ENCODE measurements around the gene TNIK.

Gene TNIK

DNA sequence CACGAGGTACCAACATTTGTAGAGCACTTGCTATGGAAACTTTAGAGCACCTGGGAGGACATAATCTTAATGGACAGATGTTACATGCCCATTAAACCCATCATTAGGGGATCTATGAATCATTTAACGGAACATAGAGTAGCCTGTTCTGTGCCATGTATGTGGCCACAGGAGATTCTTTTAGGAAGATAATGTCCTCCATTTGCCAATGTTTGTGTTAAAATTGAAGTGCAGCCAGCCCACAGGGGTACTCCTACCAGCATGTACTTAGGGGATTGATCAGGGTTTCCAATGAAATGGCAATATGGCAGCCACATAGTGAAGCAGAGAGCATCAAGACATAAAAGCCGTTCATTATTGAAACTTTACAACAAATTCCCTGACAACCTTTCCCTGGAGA lies 70.7 kb downstream of the TNIK start:
- H4K20me1 ChIP-seq (ENCODE audit: insufficient read depth, low read length, poor library complexity, severe bottlenecking), result peaks cover 16% of the 10 kb centered on the region
- H2AFZ ChIP-seq (ENCODE audit: low read length), result no peak overlapping the region
- no peaks in the 10 kb centered on the region for H3K27me3 ChIP-seq (ENCODE audit: insufficient read depth, low read length, poor library complexity, severe bottlenecking)
- H3K79me2 ChIP-seq (ENCODE audit: insufficient read depth, low read length), result peaks cover 98% of the 10 kb centered on the region
- H3K9me3 ChIP-seq (ENCODE audit: insufficient read depth, low read depth, low read length), result peaks cover 19% of the 10 kb centered on the region
- H3K4me3 ChIP-seq (ENCODE audit: low read length, poor library complexity, severe bottlenecking), result no peak overlapping the region
- H3K4me2 ChIP-seq (ENCODE audit: low read depth, low read length, poor library complexity, severe bottlenecking), result no peak overlapping the region
- no peaks in the 10 kb centered on the region for H3F3A ChIP-seq (ENCODE audit: low read depth)
- no peaks in the 10 kb centered on the region for H3K9me2 ChIP-seq (replicated peaks; ENCODE audit: low read depth, low read length)
- TF ChIP-seq CTCF (conservative IDR thresholded peaks at IDR 0.05; ENCODE audit: low read length) (no peak), EZH2phosphoT487 (IDR thresholded peaks at IDR 0.05; ENCODE audit: borderline replicate concordance) (no peak)
- no peak overlapping the region for H3K9ac ChIP-seq (ENCODE audit: low read depth, low read length, poor library complexity, severe bottlenecking)
- peaks cover 17% of the 10 kb centered on the region for H3K36me3 ChIP-seq (ENCODE audit: insufficient read depth, low read length)
- peaks cover 9% of the 10 kb centered on the region for H3K4me1 ChIP-seq (ENCODE audit: insufficient read depth, low read length, poor library complexity, severe bottlenecking)

DNA sequence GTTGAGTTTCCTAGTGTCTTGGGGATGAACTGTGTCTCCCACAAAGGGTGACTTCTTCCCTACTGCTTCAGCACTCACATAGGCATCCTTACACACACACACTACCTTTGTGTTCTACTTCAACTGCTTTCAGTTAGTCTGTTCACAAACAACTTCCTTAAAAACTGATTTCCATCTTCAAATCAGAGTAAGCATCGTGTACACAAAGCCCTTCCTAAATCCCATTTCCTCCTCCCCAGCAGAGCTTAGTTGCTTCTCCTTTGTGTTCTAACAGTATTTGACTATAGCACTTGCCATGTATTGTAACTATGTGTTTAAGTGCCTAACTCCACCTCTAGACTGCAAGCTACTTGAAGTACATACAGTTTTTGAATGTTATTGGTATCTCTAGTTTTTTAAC lies 71.7 kb downstream of the TNIK start:
- no peak overlapping the region for H3K4me3 ChIP-seq (ENCODE audit: low read length, poor library complexity, severe bottlenecking)
- H3K79me2 ChIP-seq (ENCODE audit: insufficient read depth, low read length), result peaks cover 98% of the 10 kb centered on the region
- no peaks in the 10 kb centered on the region for H3F3A ChIP-seq (ENCODE audit: low read depth)
- peaks cover 18% of the 10 kb centered on the region for H3K4me1 ChIP-seq (ENCODE audit: insufficient read depth, low read length, poor library complexity, severe bottlenecking)
- no peak overlapping the region for H3K9ac ChIP-seq (ENCODE audit: low read depth, low read length, poor library complexity, severe bottlenecking)
- peaks cover 19% of the 10 kb centered on the region for H3K9me3 ChIP-seq (ENCODE audit: insufficient read depth, low read depth, low read length)
- no peaks in the 10 kb centered on the region for H3K9me2 ChIP-seq (replicated peaks; ENCODE audit: low read depth, low read length)
- H3K4me2 ChIP-seq (ENCODE audit: low read depth, low read length, poor library complexity, severe bottlenecking), result no peak overlapping the region
- no peak overlapping the region for H2AFZ ChIP-seq (ENCODE audit: low read length)
- peaks cover 20% of the 10 kb centered on the region for H4K20me1 ChIP-seq (ENCODE audit: insufficient read depth, low read length, poor library complexity, severe bottlenecking)
- TF ChIP-seq EZH2phosphoT487 (IDR thresholded peaks at IDR 0.05; ENCODE audit: borderline replicate concordance) (no peak), CTCF (conservative IDR thresholded peaks at IDR 0.05; ENCODE audit: low read length) (no peak)
- no peaks in the 10 kb centered on the region for H3K27me3 ChIP-seq (ENCODE audit: insufficient read depth, low read length, poor library complexity, severe bottlenecking)
- H3K36me3 ChIP-seq (ENCODE audit: insufficient read depth, low read length), result peaks cover 17% of the 10 kb centered on the region

DNA sequence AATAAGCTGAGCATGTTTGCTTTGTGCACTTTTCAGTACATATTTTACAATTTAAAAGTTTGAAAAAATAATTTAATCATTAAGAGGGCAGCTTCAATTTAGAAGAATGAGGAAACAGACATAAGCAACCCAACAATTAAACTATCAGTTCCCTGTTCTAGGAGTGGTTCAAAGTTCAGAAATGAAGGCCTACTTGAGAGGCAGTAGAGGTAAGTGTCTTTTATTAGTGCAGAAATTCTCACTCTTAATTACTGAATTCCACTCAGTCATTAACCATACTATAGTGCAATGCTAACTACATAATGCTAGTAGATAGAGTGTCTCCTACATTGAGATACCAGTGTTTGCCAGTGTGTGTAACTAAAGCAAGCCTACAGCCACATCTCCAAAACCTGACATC lies 73.1 kb downstream of the TNIK start:
- Histone ChIP-seq H3K4me2 (ENCODE audit: low read depth, low read length, poor library complexity, severe bottlenecking) (no peak overlapping the region), H3K79me2 (ENCODE audit: insufficient read depth, low read length) (peaks cover 96% of the 10 kb centered on the region), H3K4me1 (ENCODE audit: insufficient read depth, low read length, poor library complexity, severe bottlenecking) (peaks cover 18% of the 10 kb centered on the region), H3F3A (ENCODE audit: low read depth) (no peaks in the 10 kb centered on the region), H3K9me2 (replicated peaks; ENCODE audit: low read depth, low read length) (no peaks in the 10 kb centered on the region), H3K9me3 (ENCODE audit: insufficient read depth, low read depth, low read length) (peaks cover 17% of the 10 kb centered on the region), H4K20me1 (ENCODE audit: insufficient read depth, low read length, poor library complexity, severe bottlenecking) (peaks cover 20% of the 10 kb centered on the region), H3K27me3 (ENCODE audit: insufficient read depth, low read length, poor library complexity, severe bottlenecking) (no peaks in the 10 kb centered on the region), H3K36me3 (ENCODE audit: insufficient read depth, low read length) (peaks cover 16% of the 10 kb centered on the region), H2AFZ (ENCODE audit: low read length) (no peak overlapping the region), H3K4me3 (ENCODE audit: low read length, poor library complexity, severe bottlenecking) (no peak overlapping the region), H3K9ac (ENCODE audit: low read depth, low read length, poor library complexity, severe bottlenecking) (no peak overlapping the region)
- TF ChIP-seq EZH2phosphoT487 (IDR thresholded peaks at IDR 0.05; ENCODE audit: borderline replicate concordance), result no peak
- no peak for TF ChIP-seq CTCF (conservative IDR thresholded peaks at IDR 0.05; ENCODE audit: low read length)

Measured in Loucy (cell line).